GM21367 (cell line): ENCODE measurements around the gene QRICH1.

Source experiments
- ATAC-seq: cut with Tn5 transposase; IDR thresholded peaks from one replicate; pipeline ENCODE4 v1.9.1; 2021; ENCODE audit not compliant: unreplicated experiment

Gene QRICH1

DNA sequence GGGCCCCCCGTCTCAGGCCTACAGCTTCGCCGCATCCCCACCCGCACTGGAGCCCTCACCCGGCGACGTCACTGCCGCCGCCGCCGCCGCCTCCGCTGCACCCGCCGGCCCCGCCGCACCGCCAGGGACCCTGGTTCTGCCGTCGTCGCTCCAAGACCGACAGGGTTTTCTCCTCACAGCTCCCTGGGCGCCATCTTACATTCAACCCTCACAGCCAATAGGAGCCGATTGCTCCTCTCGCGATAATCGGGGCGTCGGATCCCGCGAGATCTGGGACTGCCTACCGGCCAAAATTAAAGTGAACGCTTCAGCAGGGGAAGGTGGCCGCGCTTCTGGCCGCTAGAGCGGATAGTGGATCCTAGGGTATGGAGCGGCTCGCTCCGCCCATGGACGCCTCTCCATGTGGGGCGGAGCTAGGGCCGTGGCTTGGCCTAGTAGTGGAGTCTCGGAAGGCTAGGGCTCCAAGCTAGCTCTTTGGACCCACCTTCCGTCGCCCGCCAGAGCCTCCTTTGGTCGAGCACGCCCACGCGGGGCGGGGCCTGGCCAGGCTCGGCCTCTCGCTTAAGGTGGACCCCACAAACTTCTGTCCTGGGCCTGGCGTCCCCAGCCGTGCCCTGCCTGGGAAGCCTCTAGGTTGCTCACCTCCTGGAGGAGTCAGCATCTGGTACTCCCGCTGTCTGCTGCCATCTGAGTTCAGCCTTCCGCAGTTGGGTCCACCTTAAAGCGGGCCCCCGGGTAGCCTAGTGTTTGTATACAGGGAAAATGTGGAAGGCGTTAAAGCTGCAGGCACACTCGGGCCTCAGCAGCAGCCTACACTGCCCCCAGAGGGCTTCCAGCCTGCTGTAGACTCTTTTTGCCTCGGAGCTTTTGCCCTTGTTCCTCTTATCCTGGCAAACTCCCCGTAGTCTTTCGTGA is at the start of gene QRICH1:
Gene QRICH1 (minus strand): TSS at position 219 of the 915 bp plus-strand sequence. CDS start 17,054 bp downstream, outside the sequence.
- ATAC-seq, result peak; percentile 64

DNA sequence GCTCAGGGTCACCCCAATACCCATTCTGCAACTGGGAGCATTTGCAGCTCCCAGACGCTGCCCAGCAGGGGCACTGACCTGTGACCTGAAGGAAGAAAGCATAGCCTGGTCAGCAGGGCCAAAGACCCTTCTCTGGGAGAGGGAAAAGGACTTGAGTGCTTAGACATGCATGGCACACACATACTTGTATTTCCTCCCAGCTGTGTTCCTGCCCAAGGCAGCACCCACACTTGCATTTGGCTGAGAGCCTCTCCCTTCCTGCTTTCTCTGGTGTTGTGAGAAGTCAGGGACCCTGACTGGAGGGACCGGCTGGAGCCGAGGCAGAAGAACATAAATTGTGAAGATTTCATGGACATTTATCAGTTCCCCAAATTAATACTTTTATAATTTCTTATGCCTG is 46.2 kb upstream of the QRICH1 start:
- ATAC-seq, result no peak

DNA sequence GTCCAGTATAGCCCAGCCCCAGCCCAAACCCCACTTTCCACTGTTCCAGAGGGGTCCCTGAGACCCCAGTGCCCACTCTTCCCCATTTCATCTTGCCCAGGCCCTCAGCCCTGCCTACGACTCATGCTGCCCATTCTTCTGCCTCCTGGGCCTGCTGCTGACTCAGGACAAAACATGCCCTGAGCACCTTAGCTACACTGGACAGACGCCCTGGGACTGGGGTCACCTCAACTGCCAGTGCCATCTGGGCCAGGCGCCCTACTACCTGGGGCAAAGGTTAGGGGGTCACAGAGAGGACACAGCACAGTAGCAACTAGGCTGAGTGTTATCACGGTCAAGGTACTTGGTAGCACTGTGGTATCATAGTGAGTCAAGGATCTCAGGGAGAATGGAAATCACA is 41.6 kb upstream of the QRICH1 start:
- no peak for ATAC-seq

DNA sequence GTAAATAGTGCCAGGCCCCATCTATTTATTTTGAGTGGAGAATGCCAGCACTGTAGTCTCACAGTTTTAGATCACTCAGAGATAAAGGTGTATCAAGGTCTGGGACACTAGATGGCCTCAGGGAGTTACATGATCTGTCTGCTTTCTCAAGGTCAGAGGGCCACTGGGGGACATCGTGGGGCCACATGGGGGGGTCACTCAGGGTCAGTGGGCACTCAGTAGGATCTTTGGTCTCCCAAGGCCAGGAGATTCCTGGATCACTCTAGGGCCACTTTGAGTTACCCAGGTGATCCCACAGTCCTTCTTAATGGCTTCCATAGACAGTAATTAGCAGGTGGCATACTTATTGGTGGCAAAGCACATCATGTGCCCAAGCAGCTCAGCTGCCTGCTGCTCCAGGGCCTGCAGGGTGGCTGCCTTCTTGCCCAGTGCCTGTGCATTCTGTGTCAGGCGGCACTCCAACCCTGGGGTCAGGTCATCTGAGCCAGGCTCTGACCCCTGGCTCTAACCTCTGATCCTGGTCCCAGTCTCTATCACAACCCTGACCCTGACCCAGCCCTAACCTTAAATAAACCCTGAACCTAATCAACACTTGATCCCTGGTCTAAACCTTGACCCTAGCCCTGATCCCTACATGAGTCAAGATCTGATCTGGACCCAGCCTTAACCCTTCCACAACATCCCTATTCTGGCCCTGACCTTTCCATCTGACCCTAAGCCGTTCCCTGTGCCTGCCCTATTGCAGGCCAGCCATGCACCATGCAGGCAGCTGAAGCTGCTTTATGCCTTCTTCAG is 40.8 kb upstream of the QRICH1 start:
- ATAC-seq, result no peak

- ATAC-seq, result no peak
Measured at GRCh38 chr3:49133226-49133951, 39.5 kb upstream of the QRICH1 start.

DNA sequence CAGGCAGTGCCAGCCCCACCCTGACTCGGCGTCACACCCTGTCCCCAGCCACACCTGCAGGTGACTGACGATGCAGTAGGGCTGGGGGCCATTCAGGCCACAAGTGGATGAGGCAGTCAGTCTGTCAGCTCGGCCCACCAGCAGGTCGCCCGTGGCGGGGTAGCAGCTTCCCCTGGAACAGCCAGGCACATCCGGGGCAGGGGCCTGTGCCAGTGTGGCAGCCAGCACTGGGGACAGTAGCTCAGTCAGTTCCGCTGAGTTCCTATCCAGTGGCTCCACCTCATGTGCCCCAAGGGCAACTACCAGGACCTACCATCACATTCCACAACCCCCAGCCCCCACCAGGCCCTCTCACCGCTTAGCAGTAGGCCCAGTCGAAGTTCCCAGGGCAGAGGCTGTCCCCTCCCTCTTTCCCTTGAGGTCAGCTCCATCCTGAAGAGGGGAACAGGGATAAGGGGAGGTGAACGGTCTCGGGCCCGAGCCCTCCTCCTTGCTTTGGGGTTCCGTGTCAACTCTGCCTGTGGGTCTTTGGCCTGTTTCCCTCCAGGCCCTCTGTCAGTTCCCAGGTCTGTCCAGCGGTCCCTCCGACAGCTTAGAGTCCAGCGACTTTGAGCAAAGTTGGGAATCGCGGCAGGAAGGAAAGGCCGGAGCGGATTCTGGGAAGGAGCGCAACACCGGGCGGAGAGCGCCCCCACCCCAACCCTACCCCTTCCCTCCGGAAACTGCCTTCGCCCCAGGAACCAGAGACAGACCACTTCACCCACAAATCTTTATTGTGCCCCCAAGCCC is 38.8 kb upstream of the QRICH1 start, which contains the start of gene LAMB2:
Gene LAMB2 (minus strand): TSS at position 614 of the 789 bp plus-strand sequence. CDS start 183 bp downstream, at position 431.
- ATAC-seq, result no peak

- no peak for ATAC-seq
Measured at GRCh38 chr3:49132073-49132436, 38.2 kb upstream of the QRICH1 start.

- no peak for ATAC-seq
Measured at GRCh38 chr3:49131576-49131975, 37.7 kb upstream of the QRICH1 start.

DNA sequence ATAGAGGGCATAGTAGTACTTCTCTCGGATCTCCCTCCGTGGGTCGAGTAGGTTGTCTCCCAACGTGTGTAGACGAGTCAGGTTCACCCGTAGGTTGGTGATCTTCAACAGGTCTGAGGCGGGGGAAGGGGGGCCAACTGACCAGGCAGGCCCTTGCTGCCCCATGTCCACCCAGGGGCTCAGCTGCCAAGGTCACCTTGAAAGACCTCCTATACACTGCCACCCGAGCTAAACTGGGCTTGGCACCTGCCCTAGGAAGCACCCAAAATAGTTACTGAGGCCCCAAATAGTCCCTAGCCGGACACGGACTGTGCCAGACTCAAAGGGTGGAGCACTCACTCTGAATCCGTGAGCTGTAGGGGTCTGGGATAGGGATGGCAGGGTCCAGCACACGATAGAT is 37.2 kb upstream of the QRICH1 start:
- no peak for ATAC-seq

DNA sequence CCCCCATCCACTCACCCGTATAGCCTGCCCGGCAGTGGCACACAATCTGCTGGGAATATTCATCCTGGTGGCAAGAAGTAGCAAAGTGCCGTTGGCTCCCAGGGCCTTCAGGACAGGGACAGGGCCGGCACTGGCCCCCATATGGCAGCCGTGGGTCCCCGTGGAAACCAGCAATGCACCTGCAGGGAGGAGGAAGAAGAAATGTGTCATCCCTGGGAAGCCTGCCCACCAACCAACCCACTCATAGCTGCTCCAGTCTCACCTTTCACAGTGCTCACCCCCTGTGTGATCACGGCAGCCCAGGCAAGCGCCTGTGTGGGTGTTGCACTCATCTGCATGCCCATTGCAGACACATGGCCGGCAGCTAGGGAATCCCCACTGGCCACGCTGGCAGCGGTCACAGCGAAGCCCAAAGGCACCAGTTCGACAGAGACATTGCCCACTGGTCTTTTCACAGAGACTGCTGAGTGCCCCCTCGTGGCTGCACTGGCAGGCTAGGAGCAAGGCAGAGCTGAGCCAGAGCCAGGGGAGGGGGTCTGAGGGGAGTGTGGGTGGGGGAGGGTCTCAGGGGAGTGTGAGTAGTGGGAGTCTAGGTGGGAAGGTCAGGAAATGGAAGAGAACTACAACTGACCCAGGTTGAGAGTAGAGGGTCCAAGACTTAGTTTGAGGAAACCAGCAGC is 31.3 kb upstream of the QRICH1 start:
- no peak for ATAC-seq

GRCh38 chr3:49124203-49124602 is 30.3 kb upstream of the QRICH1 start:
- ATAC-seq, result no peak

- no peak for ATAC-seq
Measured at GRCh38 chr3:49123687-49124086, 29.8 kb upstream of the QRICH1 start.

- ATAC-seq, result no peak
Measured at GRCh38 chr3:49122886-49123545, 29.1 kb upstream of the QRICH1 start.

DNA sequence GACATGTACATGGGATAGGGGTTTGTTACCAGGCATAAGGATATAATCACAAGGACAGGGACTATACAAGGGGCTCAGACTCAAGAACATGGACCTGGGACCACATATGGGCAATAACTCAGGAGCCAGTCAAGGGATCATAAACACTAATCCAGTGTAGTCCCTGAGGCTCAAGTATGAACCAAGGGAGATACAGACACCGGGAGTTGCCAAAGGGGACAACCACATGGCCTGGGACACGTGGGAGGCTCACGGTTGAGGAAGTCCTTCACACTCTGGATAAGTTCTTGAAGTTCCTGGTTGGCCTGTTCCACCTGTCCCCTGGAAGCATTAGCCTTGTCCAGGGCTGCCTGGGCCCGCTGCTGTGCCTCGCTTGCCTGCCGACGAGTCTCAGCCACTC is 28.6 kb upstream of the QRICH1 start:
- ATAC-seq, result no peak

GRCh38 chr3:49122022-49122421 is 28.2 kb upstream of the QRICH1 start:
- no peak for ATAC-seq

DNA sequence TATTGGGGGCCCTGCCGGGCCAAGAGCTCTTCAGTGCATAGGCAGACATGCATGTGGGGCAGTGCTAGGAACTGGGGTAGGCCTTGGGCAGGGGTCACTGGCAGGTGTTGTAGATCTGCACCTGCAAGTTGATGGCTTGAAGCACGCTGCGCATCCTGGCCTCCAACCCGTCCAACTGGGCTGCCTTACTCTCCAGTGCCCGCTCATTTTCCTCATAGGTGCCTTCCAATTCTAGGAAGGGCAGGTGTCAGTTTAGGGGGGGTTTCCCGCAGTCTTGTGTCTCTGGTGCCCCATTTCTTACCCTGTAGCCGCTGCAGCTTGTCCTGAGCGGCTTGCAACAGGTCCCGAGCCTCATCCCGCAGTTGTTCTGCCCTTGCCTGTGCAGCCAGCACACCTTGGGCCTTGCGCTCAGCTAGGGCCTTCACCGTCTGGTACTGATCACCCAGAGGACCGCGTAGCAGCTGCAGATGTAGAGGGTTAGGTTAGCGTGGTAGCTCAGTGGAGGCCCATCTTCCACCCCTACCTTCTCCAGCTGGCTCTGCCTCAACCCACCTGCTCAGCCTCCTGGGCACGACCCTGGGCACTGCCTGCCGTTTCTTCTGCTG is 27.4 kb upstream of the QRICH1 start:
- ATAC-seq, result no peak

DNA sequence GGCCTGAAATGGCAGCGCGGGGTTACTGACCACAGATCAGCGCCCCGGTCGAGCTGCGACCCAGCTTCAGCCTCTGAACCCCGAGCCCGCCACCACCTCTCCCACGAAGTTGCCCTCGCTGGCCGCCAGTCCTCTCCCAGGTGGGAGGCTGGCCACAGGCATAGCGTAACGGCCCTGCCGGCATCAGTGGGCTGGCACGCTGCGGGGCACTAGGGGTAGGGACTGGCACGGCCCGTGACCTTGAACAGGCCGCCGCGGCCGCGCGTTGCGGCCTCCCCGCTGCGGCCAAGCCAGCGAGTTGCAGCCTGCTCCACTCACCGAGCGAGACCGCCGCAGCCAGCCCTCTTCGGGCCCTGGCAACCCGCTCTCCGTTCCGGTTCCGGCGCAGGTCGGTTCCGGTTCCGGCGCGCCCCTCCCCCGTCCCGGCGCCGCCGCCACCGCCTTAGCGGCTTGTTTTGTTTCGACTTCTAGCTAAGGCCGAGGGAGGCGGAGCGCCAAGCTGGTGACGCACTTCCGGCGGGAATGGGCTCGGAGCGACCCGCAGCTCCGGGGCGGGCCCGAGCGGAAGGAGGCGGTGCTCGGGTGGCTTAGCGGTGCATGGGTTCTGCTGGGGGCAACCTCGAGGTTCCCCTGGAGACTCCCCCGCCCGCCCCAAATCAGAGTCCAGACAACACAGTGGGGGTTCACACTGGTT is 26.7 kb upstream of the QRICH1 start, which contains the start of gene USP19:
Gene USP19 (minus strand): TSS at position 386 of the 694 bp plus-strand sequence. CDS start 1,678 bp downstream, outside the sequence.
- ATAC-seq, result peak; percentile 80

- ATAC-seq, result no peak
Measured at GRCh38 chr3:49120096-49120437, 26.2 kb upstream of the QRICH1 start.
